NOMO-1 treated with DMSO at 0.1 percent for 48 hours (cell line): ENCODE data around the gene PRKCI.
A peak's percentile ranks its signal among the peaks of the same experiment; 100 is the strongest.
"Not testable (repeated sequence)": the region's sequence is repeated elsewhere in the genome, so short reads cannot be mapped to it uniquely, and the experiment has no call there.

ENCODE experiments used
- DNase-seq: peaks from one replicate; lab custom pipeline; 2025; ENCODE audit not compliant: unreplicated experiment; lab: John Stamatoyannopoulos, UW

The PRKCI gene

DNA sequence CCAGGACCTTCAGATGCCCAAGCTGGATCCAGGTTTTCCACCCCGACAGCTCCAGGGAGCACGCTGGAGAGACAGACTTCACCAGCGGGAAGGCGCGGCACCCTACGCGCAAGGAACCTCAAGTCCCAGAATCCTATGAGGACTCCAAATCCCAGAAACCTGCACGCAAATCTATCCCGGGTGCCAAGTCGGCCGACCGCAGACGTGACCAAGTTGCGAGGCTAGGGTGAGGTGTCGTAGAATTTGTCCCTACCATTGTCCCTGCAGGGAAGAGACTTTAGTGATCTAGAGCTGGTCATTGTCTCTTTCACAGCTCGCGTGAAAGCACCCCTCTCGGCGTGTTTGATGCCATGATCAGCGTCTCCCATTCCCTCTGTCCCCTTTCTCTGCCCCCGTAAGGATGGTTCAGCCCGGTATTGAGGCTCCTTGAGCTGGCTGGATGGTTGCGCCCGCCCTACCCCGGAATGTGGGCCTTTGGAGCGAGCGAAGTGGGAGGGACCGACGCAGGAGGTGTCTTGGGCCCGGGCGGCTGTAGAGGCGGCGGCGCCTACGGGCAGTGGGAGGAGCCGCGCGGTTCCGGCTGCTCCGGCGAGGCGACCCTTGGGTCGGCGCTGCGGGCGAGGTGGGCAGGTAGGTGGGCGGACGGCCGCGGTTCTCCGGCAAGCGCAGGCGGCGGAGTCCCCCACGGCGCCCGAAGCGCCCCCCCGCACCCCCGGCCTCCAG is at the start of gene PRKCI:
PRKCI (plus strand) TSS at position 501 of the 723 bp plus-strand sequence. CDS start 246 bp downstream, outside the sequence.
- peak; percentile 98 for DNase-seq

DNA sequence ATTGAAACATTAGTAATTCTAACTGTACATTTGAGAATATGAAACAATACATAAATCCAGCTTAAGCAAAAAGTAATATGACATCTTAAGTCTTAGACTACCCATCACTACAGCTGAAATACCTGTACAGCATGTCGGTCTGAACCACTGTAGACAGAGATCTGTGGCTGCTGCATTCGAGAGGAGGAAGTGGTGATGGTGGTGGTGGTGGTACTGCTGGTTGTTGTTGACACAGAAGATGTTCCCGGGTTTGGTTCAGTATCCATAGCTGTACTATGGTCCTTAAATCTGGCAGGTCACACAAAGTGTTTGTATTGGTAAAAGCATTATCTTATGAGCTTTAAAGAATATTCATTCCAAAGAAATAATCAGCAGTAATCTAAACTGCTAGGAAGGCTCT is 43.6 kb upstream of the PRKCI start:
- DNase-seq = no peak

DNA sequence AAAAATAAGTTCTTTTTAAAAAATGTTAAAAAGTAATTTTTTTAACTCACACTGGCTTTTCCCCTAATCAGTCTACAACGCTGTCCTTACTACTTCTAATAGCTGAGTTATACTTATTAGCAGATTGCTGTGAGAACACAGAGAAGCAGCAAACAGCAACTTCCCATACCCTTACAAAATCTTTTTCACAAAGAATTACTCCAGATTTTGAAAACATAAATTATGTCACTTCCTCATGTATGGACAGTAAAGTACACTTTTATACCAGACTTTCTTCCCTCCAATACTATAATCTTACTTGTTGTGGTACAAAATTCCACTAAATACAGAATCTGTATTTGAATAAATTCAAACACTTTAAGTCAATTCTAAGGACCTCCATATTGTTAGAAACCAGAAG is 42.8 kb upstream of the PRKCI start:
- DNase-seq = peak; percentile 55

DNA sequence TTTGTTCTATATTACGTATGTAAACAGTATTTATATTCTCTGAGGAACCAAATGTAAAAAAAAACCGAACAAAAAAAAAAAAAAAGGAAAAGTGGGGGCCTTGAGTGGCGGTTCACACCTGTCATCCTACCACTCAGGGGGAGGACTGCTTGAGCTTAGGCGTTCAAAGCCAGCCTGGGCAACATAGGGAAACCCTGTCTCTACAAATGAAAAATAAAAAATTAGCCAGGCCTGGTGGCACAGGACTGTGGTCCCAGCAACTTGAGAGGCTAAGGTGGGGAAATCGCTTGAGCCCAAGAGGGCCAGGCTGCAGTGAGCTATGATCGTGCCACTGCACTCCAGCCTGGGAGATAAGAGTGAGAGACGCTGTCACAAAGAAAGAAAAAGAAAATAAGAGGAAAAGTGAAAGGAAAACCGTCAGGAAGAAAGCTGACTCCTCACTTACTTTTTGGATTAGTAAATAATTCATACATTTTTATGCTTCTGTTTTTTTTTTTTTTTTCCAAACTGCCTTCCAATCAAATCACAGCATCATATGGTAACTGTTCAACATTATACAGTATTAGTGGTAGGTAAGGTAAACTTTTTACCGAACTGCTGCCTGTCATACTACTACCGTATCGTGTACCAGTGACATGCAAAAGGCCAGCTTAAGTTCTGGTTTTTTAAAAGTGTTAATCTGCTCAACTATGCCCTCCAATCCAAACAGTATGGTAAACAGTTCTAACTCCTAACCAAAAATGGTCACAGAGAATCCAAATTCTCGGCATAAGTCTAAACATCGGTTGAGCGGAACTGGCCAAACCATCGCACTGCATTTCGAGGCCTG is 41.9 kb upstream of the PRKCI start:
- peak; percentile 62 for DNase-seq

DNA sequence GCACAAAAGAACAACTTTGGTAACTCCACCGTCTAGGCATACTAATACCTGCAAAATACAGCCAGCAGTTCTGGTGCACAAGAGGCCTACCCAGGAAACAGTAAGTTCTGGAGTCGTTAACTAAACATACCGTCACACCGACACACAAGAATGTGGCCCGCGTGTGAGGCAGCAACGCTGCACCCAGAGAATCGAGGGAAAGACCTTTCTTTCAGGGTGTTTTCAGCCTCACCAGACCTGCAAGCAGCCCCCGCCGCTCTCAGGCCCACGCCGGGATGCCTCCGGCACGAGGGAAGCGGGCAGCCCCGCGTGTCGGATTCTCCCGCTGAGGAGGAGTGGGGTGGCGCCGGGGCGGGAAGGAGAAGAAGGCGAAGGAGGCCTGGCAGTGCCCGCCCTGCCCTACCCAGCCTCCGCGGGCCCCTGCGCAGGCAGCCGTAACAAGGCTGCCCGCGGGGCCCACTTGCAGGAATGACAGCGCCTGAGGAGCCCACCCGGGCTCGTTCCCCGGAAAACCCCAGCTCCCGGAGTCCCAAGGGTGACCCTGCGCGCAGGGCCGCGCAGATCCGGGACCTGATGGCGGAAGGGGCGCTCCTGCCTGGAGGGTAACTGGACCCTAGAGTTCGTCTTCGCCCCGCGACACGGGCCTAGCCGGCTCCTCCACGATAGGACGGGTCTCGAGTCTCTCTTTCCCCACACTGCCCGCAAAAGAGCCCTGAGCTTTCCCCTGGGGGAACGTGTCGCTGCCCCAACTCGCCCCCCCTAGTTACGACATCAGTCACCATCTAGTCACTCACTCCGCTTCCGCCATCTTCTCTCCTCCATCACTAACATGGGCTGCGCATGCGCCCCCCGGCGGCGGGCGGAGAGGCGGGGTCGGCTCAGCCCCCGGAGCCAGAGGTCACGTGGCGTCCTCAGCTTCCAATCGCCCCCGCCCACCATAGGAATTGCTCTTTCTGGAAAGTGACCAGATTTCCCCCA is 41.0 kb upstream of the PRKCI start, which contains the start of gene PHC3:
PHC3 (minus strand) TSS at position 826 of the 978 bp plus-strand sequence; CDS start at position 808, 18 bp downstream.
- peak; percentile 95 for DNase-seq

DNA sequence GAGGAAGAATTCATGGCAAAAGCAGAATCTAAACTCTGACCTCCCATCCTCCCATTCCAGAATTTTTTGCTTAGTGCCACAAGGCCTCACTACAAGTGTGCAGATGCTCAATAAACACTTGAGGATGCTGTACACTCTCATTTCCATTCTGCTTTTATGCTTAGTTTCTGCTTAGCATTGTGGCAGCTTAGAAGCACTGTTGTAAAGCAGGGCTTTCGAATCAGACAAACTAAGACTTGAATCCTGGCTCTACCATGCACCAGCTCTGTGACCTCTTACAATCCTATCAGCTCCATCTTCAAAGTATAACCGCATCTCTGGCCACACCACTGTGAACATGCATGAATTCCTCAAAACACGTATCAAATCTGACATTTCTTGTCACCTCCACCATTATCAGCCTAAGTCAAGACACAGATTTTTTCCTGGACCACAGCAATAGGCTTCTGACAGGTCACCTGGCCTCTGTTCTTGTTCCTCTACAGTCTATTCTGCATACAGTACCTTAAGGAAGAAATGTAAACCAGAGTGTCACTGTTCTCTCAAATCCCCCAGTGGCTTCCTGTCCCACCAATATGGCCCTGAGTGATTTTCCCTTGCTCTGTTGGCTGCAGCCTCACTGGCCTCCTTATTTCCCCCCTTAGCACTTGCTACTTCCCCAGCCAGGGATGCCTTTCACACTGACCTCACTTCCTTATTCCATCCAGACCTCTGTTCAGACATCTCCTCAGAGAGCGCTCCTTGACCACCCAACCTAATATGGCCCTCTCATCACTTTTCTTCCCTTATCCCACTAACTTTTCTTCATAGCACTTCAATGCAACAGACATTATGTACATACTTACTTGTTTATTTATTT is 32.6 kb upstream of the PRKCI start:
- peak; percentile 57 for DNase-seq

DNA sequence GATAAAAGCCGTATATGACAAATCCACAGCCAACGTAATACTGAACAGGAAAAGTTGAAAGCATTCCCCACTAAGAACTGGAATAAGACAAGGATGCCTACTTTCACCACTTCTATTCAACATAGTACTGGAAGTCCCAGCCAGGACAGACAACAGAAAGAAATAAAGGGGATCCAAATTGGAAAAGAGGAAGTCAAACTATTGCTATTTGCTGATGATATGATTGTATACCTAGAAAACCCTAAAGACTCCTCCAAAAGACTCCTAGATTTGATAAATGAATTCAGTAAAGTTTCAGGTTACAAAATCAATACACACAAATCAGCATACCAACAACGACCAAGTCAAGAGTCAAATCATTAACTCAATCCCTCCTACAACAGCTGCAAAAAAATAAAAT is 26.5 kb upstream of the PRKCI start:
- DNase-seq = not testable (repeated sequence)

DNA sequence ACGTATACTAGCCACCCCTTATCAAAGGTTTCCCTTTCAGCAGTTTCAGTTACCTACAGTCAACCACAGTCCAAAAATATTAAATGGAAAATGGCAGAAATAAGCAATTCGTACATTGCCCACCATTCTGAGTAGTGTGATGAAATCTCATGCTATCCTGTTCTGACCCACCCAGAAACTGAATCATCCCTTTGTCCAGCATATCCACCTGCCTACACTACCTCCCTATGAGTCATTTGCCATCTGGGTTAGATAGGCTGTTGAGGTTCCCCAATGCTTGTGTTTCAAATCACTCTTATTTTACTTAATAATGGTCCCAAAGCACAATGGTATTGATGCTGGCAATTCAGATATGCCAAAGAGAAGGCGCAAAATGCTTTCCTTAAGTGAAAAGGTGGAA is 25.4 kb upstream of the PRKCI start:
- no peak for DNase-seq

DNA sequence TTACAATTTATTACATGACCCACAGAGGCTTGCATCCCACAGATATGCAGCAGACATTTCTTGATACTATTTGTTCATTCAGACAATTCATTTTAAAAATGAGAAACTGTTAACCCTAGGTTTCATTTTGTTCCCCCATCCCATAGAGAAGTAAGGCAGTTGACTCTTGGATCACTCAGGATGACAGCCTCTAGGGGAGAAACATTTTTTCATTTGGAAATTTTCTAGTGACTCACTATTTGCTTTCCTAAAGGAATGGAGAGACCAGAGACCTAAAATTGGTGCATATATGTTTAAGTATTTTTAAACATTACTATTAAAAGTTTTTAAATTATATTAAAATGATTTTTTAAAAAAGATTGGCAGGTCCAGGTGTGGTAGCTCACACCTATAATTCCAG is 21.2 kb upstream of the PRKCI start:
- DNase-seq = no peak

DNA sequence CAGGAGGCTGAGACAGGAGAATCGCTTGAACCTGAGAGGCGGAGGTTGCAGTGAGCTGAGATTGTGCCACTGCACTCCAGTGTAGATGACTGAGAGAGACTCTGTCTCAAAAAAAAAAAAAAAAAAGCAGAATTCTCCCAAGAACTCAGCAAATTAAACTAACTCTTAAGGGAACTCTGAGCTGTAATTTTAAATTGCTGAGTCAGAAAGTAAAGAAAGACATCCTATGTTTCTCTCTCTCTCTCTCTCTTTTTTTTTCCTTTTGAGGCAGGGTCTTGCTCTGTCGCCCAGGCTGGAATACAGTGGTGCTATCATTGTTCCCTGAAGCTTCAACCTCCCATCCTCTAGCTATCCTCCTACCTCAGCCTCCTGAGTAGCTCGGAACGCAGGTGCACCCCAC is 20.7 kb upstream of the PRKCI start:
- no peak for DNase-seq

DNA sequence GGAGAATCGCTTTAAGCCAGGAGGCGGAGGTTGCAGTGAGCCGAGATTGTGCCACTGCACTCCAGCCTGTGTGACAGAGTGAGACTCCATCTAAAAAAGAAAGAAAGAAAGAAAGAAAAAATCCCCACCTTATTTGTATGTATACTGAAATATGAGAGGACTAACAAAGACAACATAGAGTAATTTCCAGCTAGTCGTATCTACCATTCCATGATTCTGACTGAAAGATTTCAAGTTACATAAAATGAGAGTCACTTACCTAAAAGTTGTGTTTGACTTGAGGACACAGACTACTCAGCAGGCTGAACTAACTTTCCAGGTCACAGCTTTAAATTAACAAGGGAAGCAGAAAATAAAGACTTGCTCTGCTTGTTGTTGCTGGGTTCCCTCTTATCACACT is 18.8 kb upstream of the PRKCI start:
- DNase-seq = no peak

DNA sequence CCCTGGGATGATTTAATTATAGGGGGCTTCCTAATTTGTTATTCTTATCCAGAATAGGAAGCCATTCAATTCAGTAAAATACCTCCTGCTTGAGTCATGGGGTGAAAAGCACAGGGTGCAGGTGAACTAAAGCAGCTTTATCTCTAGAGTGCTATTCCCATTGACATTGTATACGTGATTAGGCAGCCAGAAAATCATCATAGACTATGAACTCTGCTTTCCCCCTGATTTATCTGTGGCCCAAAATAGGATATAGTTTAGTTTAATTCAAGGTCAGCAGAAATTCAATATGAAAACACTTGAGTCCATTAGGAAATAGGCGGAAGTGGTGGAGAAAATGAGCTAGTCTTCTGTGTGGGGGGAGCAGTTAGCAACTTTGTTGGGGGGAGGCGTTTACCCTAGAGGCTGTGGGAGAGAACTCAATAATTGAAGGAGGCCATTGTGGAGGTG is 18.2 kb upstream of the PRKCI start:
- no peak for DNase-seq

DNA sequence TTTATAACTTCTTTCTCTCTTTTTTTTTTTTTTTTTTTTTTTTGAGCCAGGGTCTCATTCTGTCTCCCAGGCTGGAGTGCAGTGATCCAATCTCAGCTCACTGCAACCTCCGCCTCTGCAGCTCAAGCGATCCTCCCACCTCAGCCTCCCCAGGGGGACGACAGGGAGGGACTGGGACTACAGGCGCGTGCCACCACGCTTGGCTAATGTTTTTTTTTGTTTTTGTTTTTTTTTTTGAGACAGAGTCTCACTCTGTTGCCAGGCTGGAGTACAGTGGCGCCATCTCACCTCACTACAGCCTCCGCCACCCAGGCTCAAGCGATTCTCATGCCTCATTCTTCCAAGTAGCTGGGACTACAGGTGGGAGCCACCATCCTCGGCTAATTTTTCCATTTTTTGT is 17.7 kb upstream of the PRKCI start:
- DNase-seq = no peak

DNA sequence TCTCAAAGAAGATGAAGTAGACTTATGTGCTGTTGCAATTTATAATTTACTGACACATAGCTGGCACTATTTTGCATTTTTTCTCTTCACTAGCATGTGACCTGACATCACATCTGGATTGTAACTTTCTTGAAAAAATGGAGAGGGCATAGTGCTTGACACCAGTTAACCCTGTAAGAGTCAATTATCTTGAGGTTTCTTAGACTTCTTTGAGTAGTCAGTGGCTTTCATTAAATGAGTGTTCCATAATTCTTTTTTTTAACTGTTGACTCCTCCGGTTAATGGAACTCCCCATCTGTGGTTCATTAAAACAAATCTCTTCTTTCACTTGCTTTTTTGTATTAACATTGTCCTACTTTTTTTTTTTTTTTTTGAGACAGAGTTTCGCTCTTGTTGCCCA is 16.9 kb upstream of the PRKCI start:
- no peak for DNase-seq

DNA sequence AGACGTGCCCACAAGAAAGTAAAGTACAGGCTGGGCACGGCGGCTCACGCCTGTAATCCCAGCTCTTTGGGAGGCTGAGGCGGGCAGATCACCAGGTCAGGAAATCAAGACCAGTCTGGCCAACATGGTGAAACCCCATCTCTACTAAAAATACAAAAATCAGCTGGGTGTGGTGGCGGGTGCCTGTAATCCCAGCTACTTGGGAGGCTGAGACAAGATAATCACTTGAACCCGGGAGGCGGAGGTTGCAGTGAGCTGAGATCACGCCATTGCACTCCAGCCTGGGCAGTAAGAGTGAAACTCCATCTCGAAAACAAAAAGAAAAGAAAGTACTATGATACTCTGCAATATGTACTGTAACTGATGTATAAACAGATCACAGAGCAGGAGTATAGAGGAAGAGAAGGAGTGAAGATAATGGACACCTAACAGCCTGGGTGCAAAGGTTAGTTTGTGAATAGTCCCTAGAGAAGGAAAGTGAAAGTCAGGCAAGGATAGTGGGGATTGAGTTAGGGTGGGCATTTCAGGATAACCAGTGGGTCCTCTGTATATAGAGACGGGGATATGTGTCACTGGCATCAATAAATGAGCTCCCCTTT is 16.0 kb upstream of the PRKCI start:
- not testable (repeated sequence) for DNase-seq

DNA sequence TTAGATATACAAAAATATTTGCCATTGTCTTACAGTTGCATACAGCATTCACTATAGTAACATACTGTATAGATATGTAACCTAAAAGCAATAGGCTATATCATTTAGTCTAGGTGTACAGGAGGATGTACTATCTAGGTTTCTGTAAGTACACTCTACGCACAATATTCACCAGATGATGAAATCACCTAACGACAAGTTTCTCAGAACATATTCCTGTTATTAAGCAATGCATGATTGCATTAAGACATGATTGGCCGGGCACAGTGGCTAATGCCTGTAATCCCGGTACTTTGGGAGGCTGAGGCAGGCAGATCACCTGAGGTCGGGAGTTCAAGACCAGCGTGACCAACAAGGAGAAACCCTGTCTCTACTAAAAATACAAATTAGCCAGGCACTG is 14.5 kb upstream of the PRKCI start:
- peak; percentile 48 for DNase-seq

DNA sequence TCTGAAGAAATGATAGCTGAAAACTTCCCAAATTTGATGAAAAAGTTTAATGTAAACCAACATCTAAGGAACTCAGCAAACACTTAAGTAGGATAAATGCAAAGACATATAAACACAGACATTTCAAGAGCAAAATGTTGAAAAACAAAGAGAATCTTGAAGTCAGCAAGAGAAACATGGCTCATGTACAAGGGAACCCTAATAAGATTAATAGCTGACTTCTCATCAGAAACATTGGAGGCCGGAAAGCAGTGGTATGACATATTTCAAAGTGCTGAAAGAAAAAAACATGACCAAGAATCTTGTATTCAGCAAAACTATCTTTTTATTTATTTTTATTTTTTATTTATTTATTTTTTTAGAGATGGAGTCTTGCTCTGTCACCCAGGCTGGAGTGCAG is 10.6 kb upstream of the PRKCI start:
- no peak for DNase-seq

DNA sequence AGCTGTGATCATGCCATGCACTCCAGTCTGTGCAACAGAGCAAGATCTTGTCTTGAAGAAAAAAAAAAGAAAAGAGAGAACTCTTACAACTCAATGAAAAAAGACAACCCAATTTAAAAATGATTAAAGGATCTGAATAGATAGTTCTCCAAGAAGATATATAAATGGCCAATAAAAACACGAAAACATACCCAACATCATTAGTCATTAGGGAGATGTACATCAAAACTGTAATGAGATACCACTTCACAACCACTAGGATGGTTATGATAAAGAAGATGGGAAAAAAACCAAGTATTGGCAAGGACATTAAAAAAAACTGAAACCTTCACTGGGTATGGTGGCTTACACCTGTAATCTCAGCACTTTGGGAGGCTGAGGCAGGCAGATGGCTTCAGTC is 2.4 kb upstream of the PRKCI start:
- DNase-seq = no peak

DNA sequence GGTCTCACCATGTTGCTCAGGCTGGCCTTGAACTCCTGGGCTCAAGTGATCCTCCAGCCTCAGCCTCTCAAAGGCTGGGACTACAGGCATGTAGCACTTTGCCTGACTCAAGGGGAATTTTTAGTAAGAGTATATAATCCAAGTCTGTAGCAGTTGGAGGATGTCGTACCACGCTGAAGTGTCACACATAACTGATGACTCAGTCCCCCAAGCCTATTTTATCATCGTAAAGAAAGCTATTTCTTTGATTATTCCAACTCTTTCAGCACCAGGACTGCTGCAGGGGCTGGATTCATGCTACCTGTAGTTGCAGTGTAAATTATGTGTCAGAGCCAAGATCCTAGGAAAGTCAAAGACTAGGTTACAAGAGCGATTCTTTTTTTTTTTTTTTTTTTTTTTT is 1.4 kb upstream of the PRKCI start:
- no peak for DNase-seq
